22Rv1 (cell line): ENCODE results near the gene ESPL1.
A peak's percentile ranks its signal among the peaks of the same experiment; 100 is the strongest.

Experiments used
- H3K27ac ChIP-seq: fragments of 450-650 bp; 2 replicates; pipeline ENCODE4 v1.5.1; 2017
- ZFX ChIP-seq: fragments of 450-650 bp; IDR thresholded peaks from 2 replicates; pipeline ENCODE4 v1.6.1; 2017; ENCODE audit warnings: antibody characterized with exemption, borderline replicate concordance
- TF ChIP-seq, protein P1 (sequence below): fragments of 450-650 bp; IDR thresholded peaks from 2 replicates; pipeline ENCODE4 v1.5.1; 2017; ENCODE audit warnings: mild to moderate bottlenecking

Gene ESPL1

GRCh38 chr12:53306826-53307225, 38.7 kb downstream of the ESPL1 start:
- TF ChIP-seq, protein P1, sequence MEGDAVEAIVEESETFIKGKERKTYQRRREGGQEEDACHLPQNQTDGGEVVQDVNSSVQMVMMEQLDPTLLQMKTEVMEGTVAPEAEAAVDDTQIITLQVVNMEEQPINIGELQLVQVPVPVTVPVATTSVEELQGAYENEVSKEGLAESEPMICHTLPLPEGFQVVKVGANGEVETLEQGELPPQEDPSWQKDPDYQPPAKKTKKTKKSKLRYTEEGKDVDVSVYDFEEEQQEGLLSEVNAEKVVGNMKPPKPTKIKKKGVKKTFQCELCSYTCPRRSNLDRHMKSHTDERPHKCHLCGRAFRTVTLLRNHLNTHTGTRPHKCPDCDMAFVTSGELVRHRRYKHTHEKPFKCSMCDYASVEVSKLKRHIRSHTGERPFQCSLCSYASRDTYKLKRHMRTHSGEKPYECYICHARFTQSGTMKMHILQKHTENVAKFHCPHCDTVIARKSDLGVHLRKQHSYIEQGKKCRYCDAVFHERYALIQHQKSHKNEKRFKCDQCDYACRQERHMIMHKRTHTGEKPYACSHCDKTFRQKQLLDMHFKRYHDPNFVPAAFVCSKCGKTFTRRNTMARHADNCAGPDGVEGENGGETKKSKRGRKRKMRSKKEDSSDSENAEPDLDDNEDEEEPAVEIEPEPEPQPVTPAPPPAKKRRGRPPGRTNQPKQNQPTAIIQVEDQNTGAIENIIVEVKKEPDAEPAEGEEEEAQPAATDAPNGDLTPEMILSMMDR: no peak
- TF ChIP-seq ZFX: no peak

GRCh38 chr12:53308276-53308675, 40.2 kb downstream of the ESPL1 start:
- H3K27ac ChIP-seq: no peak overlapping the region
- TF ChIP-seq, protein P1: no peak
- no peak for TF ChIP-seq ZFX

More at GRCh38 chr12:53306826-53307225, 38.7 kb downstream of the ESPL1 start:
- no peak overlapping the region for H3K27ac ChIP-seq

GRCh38 chr12:53313996-53314395, 45.9 kb downstream of the ESPL1 start:
- TF ChIP-seq, protein P1: no peak
- no peak for TF ChIP-seq ZFX
- no peak overlapping the region for H3K27ac ChIP-seq

DNA sequence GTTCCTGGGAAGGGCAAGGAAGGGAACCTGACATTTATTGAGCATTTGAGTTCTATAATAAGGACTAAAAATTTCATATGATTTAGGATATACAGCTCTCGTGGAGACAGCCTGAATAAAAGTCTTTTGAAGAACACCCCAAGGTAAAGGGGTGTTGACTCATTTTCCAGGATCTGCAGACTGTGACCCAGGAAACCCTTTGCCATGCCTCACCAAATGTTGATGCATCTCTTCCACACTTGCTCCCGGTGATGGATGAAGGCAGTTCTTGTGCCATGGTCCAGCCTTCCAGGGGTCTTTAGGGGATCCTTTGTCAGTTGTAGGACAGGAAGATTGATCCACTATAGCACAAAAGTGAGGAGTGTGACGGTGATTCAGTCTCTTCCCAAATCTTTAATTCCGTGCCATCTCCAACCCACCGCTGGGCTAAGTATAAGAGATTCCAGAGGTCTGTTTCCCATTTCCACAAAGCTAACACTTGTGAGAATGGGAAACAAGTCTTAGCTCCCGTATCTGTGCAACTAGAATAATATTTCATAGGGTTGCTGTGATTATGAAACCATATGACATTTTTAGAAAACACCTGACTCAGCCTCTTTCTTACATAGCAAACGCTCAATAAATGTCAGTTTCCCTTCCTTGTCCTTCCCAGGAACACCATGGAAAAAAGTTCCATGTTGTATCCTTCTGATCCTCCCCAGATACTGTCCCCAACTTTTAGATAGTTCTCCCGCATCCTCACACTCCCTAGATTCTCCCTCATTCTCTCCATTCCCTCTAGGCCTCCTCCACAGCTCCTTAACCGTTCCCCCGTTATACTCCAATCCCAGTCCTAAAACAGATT, 52.5 kb downstream of the ESPL1 start:
- TF ChIP-seq, protein P1: no peak
- no peak for TF ChIP-seq ZFX
- H3K27ac ChIP-seq: peak overlapping the region; percentile 94

DNA sequence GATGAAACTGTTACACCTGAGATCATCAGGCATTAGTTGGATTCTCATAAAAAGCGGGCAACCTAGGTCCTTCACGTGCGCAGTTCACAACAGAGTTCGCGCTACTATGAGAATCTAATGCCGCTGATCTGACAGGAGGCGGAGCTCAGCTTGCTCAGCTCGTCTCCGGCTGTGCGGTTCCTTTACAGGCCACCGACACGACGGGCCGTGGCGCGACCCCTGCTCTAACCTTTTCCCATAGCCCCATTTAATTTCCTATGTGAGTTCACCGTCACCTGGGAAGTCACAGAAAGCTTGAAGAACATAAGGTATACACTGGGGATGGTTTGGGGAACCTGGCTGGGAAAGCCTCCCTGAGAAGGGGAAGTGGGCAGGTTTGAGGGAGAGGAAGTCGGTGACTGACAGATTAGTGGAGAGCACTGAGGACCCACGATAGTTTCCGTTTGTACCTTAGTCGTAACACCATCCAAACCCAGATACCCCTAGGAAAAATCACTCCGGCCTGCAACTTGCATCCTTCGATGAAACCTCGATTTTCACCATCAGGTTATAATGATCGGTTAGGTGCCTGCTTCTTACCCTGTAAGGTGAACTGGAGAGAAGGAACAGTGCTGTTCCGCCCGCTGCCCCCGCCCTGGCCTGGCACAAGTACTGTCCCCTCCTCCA, 56.1 kb downstream of the ESPL1 start:
- TF ChIP-seq ZFX: no peak
- TF ChIP-seq, protein P1: no peak
- H3K27ac ChIP-seq: peak overlapping the region; percentile 65

- H3K27ac ChIP-seq: peak overlapping the region; percentile 65
- TF ChIP-seq, protein P1: peak; percentile 91
- TF ChIP-seq ZFX: no peak
These were observed 56.8 kb downstream of the ESPL1 start for GRCh38 chr12:53324779-53325510.
